HepG2 (cell line): ENCODE measurements around the gene C10orf120. TPM values are rescaled to one million over a fixed set of nuclear protein-coding genes. Genes with fewer than 3 reads are reported as not detected.

Experiments used
- ATAC-seq: fragments of 200-7000 bp; cut with Tn5 transposase; 3 replicates; pipeline ENCODE4 v1.9.1; 2020; ENCODE audit warnings: mild to moderate bottlenecking, moderate library complexity
- BruUV-seq: library from RNA; stranded (reverse); fragments of 400-500 nt; replicated peaks from 2 replicates; lab custom pipeline; 2021; lab: Mats Ljungman, UMichigan
- CTCF ChIA-PET: fragments of 300-600 bp; formaldehyde crosslinking; extraction: SDS; loops from one replicate; lab custom pipeline; 2021; ENCODE audit warnings: low total read pairs, inconsistent platforms, low intra/inter-chr PET ratio; lab: Yijun Ruan, JAX
- POLR2A ChIA-PET: fragments of 350-600 bp; sonication (Branson Sonifier 250); formaldehyde crosslinking; loops from one replicate; lab custom pipeline; 2020; ENCODE audit warnings: antibody characterized with exemption, inconsistent platforms; lab: Yijun Ruan, JAX
- DNase-seq: peaks from one replicate; pipeline ENCODE4 v3.0.0-alpha.2; 2015; ENCODE audit warnings: low spot score
- FAIRE-seq: peaks from 3 replicates; lab custom pipeline; 2011; peaks lifted over from hg19 to GRCh38; lab: Jason Lieb, UNC
- H2AFZ ChIP-seq: one replicate; pipeline ENCODE4 v1.6.1; 2011; ENCODE audit warnings: low read length, inconsistent platforms
- H3K27ac ChIP-seq: fragments of 300-600 bp; 3 replicates; pipeline ENCODE4 v1.8.0; 2011; ENCODE audit warnings: mixed run types, mild to moderate bottlenecking, mixed read lengths, low read length, inconsistent platforms; ENCODE audit not compliant: insufficient read depth; ENCODE audit errors: extremely low read length
- H3K27me3 ChIP-seq, 2 experiments: fragments of 200-600 bp in 1 of 2; 2 replicates in 1 of 2; 3 replicates in 1 of 2; pipeline versions ENCODE4 v1.6.0 to v1.8.0; 2011; ENCODE audit warnings: low read length in 2 of 2, mild to moderate bottlenecking in 2 of 2, moderate library complexity in 2 of 2, inconsistent platforms in 1 of 2; ENCODE audit not compliant: insufficient read depth in 2 of 2, control insufficient read depth in 1 of 2
- H3K36me3 ChIP-seq, 2 experiments: fragments of 200-600 bp in 1 of 2; replicated peaks in 1 of 2; 2 replicates in 1 of 2; 3 replicates in 1 of 2; pipeline versions ENCODE4 v1.5.1 to v1.8.0; 2011; ENCODE audit warnings: low read length in 2 of 2, inconsistent platforms in 1 of 2; ENCODE audit not compliant: insufficient read depth in 2 of 2, control insufficient read depth in 1 of 2
- H3K4me1 ChIP-seq: 2 replicates; pipeline ENCODE4 v1.5.1; 2012; ENCODE audit warnings: low read length, inconsistent platforms; ENCODE audit not compliant: insufficient read depth
- H3K4me2 ChIP-seq: 2 replicates; pipeline ENCODE4 v1.6.0; 2011; ENCODE audit warnings: low read depth, low read length, inconsistent platforms
- H3K4me3 ChIP-seq, 3 experiments: fragments of 200-600 bp in 1 of 3; sonication (generic), shearing (Covaris generic) in 1 of 3; replicated peaks in 1 of 3; 2 replicates each; pipeline ENCODE4 v1.5.1; 2011 to 2016; ENCODE audit warnings: low read length in 3 of 3, inconsistent platforms in 2 of 3, low read depth in 2 of 3, mild to moderate bottlenecking in 2 of 3, control low read depth in 1 of 3, mixed read lengths in 1 of 3; ENCODE audit not compliant: insufficient read depth in 1 of 3
- H3K79me2 ChIP-seq: one replicate; pipeline ENCODE4 v1.6.1; 2011; ENCODE audit warnings: low read length, inconsistent platforms; ENCODE audit not compliant: insufficient read depth
- H3K9ac ChIP-seq: 2 replicates; pipeline ENCODE4 v1.6.0; 2011; ENCODE audit warnings: mild to moderate bottlenecking, low read depth, low read length, inconsistent platforms; ENCODE audit not compliant: insufficient read depth
- H3K9me3 ChIP-seq: 2 replicates; pipeline ENCODE4 v1.5.1; 2012; ENCODE audit warnings: mild to moderate bottlenecking, low read length
- H4K20me1 ChIP-seq: 2 replicates; pipeline ENCODE4 v1.6.0; 2011; ENCODE audit warnings: inconsistent platforms, mild to moderate bottlenecking, low read length, moderate library complexity; ENCODE audit not compliant: insufficient read depth
- CC2D1A ChIP-seq: sonication (generic); formaldehyde crosslinking; IDR thresholded peaks from 2 replicates; pipeline ENCODE4 v1.8.1; 2023; ENCODE audit warnings: mild to moderate bottlenecking, missing genetic modification reagents
- NR2F6 ChIP-seq, 2 experiments: IDR thresholded peaks; 2 replicates each; pipeline ENCODE4 v1.6.1; 2016; ENCODE audit warnings: antibody characterized with exemption in 1 of 2, mild to moderate bottlenecking in 1 of 2
- ZNF136 ChIP-seq: sonication (generic); formaldehyde crosslinking; IDR thresholded peaks from 2 replicates; pipeline ENCODE4 v1.8.1; 2022; ENCODE audit warnings: low read depth, mild to moderate bottlenecking, moderate library complexity, missing genetic modification reagents
- ZNF3 ChIP-seq: IDR thresholded peaks from 2 replicates; pipeline ENCODE4 v1.7.0; 2017; ENCODE audit warnings: inconsistent platforms
- WGBS: methylation state at CpG from one replicate; pipeline ENCODE4 v1.1.6; 2017; ENCODE audit warnings: low lambda C conversion rate; 5-methylcytosine and 5-hydroxymethylcytosine counted together
- in situ Hi-C: cut with HindIII; loops from 2 replicates; pipeline ENCODE4 v1.10.0; 2017; ENCODE audit warnings: low pct_unique_long_range_greater_than_20kb; ENCODE audit not compliant: extremely low pct_ligation_motif_present
- intact Hi-C: fragments of 100-400 bp; cut with micrococcal nuclease; formaldehyde crosslinking; loops from one replicate; pipeline ENCODE4 v1.10.0; 2022; ENCODE audit not compliant: unreplicated experiment
- polyA plus RNA-seq, 8 experiments: library from polyadenylated mRNA; depleted of rRNA in 3 of 8; stranded (reverse) in 7 of 8; unstranded in 1 of 8; fragments of >200 nt; fragmentation: Illumina TruSeq in 4 of 8; extraction: Trizol in 4 of 8; gene quantifications; 2 replicates each; pipeline versions ENCODE4 v1.2.1 to v1.2.3, GENCODE V29; 2011 to 2016; ENCODE audit warnings: low read depth in 4 of 8, missing spikeins in 1 of 8, mixed read lengths in 1 of 8; ENCODE audit not compliant: insufficient read depth in 1 of 8
- total RNA-seq, 5 experiments: library from RNA; depleted of rRNA; stranded (reverse); fragments of >200 nt; fragmentation: Illumina TruSeq; extraction: Trizol; gene quantifications; 2 replicates each; pipeline ENCODE4 v1.2.3, GENCODE V29; 2016; ENCODE audit warnings: low read depth in 1 of 5
- TF ChIP-seq, protein P1 (sequence below): sonication (generic); formaldehyde crosslinking; IDR thresholded peaks from 2 replicates; pipeline ENCODE4 v1.5.0; 2020; ENCODE audit warnings: missing genetic modification reagents
- TF ChIP-seq, protein P2 (sequence below), 2 experiments: IDR thresholded peaks; 2 replicates each; pipeline ENCODE4 v1.6.1; 2011 to 2012; ENCODE audit warnings: low read length in 2 of 2, borderline replicate concordance in 1 of 2, low read depth in 1 of 2, mild to moderate bottlenecking in 1 of 2, moderate library complexity in 1 of 2

The C10orf120 gene
- total and polyA plus RNA-seq, 2 of the 13 experiments (the other 11 are each of a cell fraction or from before 2014, with no cell fraction given): not detected

DNA sequence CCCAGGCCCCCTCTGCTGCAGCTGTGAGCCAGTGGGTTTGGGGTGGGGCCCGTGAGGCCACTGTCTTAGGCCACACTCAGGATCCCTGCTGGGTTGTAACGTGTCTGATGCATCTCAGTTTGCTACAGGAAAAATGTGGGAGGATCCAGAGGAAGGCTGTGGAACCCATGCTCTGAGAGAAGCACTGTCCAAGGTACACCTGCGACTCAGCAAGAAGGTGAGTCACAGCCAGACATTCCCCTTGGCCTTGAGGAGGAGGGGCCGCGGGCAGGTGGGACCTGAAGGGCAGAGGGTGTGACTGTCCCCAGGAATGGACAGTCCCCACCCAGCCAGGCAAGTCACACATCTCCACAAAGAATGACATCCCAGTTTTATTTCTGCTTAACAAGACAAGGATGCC is 27.8 kb upstream of the C10orf120 start:
- no peak overlapping the region for H3K27ac ChIP-seq
- H2AFZ ChIP-seq: no peak overlapping the region
- TF ChIP-seq NR2F6 (IDR thresholded peaks at IDR 0.05) (no peak), NR2F6 (CRISPR knock-in tag; IDR thresholded peaks at IDR 0.05) (no peak), ZNF136 (CRISPR knock-in tag) (no peak), ZNF3 (no peak), CC2D1A (CRISPR knock-in tag) (no peak)
- TF ChIP-seq, protein P1, sequence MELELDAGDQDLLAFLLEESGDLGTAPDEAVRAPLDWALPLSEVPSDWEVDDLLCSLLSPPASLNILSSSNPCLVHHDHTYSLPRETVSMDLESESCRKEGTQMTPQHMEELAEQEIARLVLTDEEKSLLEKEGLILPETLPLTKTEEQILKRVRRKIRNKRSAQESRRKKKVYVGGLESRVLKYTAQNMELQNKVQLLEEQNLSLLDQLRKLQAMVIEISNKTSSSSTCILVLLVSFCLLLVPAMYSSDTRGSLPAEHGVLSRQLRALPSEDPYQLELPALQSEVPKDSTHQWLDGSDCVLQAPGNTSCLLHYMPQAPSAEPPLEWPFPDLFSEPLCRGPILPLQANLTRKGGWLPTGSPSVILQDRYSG: no peak
- TF ChIP-seq, protein P2, sequence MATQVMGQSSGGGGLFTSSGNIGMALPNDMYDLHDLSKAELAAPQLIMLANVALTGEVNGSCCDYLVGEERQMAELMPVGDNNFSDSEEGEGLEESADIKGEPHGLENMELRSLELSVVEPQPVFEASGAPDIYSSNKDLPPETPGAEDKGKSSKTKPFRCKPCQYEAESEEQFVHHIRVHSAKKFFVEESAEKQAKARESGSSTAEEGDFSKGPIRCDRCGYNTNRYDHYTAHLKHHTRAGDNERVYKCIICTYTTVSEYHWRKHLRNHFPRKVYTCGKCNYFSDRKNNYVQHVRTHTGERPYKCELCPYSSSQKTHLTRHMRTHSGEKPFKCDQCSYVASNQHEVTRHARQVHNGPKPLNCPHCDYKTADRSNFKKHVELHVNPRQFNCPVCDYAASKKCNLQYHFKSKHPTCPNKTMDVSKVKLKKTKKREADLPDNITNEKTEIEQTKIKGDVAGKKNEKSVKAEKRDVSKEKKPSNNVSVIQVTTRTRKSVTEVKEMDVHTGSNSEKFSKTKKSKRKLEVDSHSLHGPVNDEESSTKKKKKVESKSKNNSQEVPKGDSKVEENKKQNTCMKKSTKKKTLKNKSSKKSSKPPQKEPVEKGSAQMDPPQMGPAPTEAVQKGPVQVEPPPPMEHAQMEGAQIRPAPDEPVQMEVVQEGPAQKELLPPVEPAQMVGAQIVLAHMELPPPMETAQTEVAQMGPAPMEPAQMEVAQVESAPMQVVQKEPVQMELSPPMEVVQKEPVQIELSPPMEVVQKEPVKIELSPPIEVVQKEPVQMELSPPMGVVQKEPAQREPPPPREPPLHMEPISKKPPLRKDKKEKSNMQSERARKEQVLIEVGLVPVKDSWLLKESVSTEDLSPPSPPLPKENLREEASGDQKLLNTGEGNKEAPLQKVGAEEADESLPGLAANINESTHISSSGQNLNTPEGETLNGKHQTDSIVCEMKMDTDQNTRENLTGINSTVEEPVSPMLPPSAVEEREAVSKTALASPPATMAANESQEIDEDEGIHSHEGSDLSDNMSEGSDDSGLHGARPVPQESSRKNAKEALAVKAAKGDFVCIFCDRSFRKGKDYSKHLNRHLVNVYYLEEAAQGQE (IDR thresholded peaks at IDR 0.05; ENCODE audit: borderline replicate concordance in 1 of 2, low read depth in 1 of 2, low read length in 2 of 2): peak; percentile 3 to 66; a peak in 2 of 4 replicates
- in situ Hi-C loops (no loop called here), intact Hi-C loops (no loop called here)
- DNase-seq: no peak
- H3K9ac ChIP-seq: no peak overlapping the region
- no peak overlapping the region for H3K4me2 ChIP-seq
- H3K4me1 ChIP-seq: no peaks in the 10 kb centered on the region
- no peaks in the 10 kb centered on the region for H3K9me3 ChIP-seq
- POLR2A ChIA-PET: no interaction called here
- CTCF ChIA-PET: no interaction called here
- H3K36me3 ChIP-seq: no peaks in the 10 kb centered on the region
- no TSS peak for BruUV-seq
- H3K4me3 ChIP-seq: no peak overlapping the region
- H4K20me1 ChIP-seq: no peaks in the 10 kb centered on the region
- H3K27me3 ChIP-seq: peaks cover 3 to 38% of the 10 kb centered on the region in 2 experiments; a peak in 3 of 5 replicates
- WGBS: 0% methylated on average over 4 of the region's 5 CpGs
- H3K79me2 ChIP-seq: no peaks in the 10 kb centered on the region
- no peak for FAIRE-seq
- ATAC-seq: no peak
